Activated CD4-positive, CD25-positive, alpha-beta regulatory T cell treated with anti-CD3 and anti-CD28 coated beads, Interleukin-2, amount 50 U/mL, for 72 hours (primary cell): ENCODE results near the gene SCUBE2.
"Not testable (repeated sequence)": the region's sequence is repeated elsewhere in the genome, so short reads cannot be mapped to it uniquely, and the experiment has no call there.

Experiments
- DNase-seq: peaks from one replicate; pipeline ENCODE4 v3.0.0; 2021

Gene SCUBE2

DNA sequence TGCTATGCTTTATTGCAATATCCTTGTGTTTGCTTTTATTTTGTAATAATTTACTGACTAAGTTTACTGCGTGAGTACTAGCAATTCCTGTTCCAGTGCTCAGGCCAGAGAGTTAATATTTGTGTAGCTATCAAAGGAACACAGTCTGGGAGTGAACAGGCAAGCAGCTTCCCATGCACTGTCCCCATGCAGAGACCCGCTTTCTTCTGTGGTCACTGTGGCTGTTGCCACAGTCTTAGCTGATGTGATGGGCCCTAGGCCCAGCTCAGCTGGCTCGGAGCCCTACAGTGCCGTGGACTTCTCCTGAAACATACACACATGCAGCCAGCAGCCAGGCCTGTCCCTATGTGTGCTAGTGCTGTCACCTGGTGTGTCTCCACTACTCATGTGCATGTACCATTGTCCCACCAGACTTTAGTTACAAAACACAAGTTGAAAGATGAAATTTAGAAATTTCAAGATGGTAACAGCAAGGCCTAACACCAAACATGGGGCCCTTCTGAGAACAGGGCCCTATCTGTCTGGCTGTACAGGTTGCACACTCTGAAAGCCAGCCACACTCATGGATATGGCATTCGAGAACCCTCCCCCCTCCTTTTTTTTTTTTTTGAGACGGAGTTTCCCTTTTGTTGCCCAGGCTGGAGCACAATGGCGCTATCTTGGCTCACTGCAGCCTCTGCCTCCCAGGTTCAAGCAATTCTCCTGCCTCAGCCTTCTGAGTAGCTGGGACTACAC is 12.3 kb upstream of the SCUBE2 start:
- no peak for DNase-seq

GRCh38 chr11:9099617-9100016 is 8.2 kb upstream of the SCUBE2 start:
- no peak for DNase-seq

DNA sequence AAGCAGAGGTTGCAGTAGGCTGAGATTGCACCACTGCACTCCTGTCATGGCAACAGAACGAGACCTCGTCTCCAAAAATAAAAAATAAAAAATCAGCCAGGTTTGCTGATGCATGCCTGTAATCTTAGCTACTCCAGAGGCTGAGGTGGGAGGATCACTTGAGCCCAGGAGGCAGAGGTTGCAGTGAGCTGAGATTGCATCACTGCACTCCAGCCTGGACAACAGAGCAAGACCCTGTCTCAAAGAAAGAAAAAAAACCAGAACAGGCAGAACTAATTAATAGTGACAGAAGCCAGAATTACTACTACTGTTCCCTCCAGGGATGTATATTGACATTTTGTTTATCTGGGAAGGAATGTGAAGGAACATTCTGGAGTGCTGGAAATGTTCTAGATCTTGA is 7.1 kb upstream of the SCUBE2 start:
- not testable (repeated sequence) for DNase-seq

- DNase-seq: not testable (repeated sequence)
Observed at GRCh38 chr11:9097186-9097943, 6.0 kb upstream of the SCUBE2 start.

GRCh38 chr11:9096427-9096826 is 5.0 kb upstream of the SCUBE2 start:
- no peak for DNase-seq

DNA sequence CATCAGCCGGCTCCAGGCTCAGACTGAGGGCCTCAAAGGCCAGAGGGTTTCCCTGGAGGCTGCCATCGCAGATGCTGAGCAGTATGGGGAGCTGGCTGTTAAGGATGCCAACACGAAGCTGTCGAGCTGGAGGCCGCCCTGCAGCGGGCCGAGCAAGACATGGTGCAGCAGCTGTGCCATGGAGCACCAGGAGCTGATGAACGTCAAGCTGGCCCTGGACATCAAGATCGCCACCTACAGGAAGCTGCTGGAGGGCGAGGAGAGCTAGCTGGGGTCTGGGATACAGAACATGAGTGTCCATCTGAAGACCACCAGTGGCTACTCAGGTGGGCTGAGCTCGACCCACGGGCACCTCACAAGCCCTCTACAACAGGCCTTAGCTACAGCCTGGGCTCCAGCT is 4.0 kb upstream of the SCUBE2 start:
- DNase-seq: no peak

DNA sequence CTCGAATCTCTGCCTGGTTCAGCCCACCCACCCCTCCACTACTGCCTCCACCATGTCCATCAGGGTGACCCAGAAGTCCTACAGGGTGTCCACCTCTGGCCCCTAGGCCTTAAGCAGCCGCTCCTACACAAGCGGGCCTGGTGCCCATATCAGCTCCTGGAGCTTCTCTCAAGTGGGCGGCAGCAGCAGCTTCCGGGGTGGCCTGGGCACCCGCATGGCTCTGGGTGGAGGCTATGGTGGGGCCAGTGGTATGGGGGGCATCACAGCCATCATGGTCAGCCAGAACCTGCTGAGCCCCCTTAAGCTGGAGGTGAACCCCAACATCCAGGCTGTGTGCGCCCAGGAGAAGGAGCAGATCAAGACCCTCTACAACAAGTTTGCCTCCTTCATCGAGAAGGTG is 3.0 kb upstream of the SCUBE2 start:
- no peak for DNase-seq

DNA sequence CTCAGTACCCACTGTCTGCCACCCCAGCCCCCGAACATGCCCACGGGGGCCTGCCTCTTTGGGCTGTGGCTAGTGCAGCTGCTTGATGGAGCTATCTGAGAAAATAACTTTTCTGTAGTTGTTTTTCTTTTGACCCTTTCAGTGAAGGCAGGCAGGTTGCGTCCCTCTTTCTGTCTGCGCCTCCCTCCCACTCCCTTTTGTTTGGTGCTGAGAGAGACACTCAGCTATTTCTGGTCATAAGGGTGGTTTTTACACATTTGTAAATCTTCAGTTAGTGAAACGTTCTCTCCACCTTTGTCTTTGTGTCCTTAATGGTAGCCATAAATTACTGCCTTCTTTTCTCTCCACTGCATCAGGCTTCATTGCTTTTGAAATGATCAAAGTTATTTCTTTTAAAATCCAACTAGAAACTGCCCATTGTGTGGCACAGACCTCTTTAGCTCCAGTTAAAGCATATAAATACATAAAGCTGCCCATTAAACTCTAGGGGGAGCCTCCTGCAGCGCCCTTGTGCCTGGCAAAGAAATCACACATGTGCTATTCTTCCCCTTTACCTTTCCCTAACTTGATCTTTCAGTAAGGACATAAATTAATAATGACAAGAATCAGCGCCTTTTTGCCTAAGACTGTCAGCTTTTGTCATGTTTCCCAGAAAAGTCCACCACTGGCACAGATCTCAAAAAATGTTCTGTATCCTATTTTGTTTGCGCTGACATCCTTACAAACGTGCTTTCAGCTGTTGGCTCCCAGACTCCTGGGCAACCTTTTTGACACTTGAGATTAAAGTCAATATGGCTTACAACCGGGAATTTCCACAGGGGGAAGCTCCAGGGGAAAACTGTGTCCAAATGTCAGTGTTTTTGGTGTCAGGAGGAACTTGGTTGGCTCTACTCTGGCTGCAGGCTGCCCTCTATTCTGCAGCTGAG is 1.7 kb upstream of the SCUBE2 start:
- no peak for DNase-seq

GRCh38 chr11:9092072-9092471 is 673 bp upstream of the SCUBE2 start:
- DNase-seq: no peak

- DNase-seq: no peak
Observed at GRCh38 chr11:9090488-9091043, 833 bp downstream of the SCUBE2 start.

GRCh38 chr11:9089636-9090035 is 1.8 kb downstream of the SCUBE2 start:
- no peak for DNase-seq

DNA sequence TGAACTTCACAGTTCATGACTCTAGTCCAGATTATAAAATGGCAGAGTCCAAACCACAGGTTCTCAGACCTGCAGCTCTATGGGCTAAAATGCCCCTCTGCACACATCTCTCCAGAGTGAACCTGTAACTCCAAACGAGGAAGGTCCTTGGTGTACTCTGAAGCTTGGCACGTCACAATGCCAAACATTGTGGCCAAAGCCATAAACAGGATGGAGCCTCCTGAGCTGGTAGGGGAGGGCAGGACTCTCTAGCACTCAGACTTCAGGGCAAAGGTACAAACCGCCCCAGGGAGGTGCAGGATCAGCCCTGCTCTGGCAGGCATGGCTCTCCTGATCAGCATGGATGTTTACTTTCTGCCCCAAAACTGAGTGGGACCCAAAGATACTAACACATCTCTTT is 2.3 kb downstream of the SCUBE2 start:
- no peak for DNase-seq

DNA sequence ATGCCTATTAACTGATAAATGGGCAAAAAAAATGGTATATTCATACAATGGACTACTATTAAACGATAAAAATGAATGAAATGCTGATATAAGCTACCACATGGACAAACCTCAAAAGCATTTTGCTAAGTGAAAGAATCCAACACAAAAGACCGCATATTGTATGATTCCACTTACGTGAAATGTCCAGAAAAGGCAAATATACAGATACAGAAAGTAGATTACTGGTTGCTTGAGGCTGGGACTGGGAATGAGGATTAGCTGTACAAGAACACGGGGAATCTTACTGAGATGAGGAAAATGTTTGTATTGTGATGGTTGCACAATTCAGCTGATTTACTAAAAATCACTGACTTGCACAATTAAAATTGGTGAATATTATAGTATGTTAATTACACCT is 8.8 kb downstream of the SCUBE2 start:
- DNase-seq: no peak

DNA sequence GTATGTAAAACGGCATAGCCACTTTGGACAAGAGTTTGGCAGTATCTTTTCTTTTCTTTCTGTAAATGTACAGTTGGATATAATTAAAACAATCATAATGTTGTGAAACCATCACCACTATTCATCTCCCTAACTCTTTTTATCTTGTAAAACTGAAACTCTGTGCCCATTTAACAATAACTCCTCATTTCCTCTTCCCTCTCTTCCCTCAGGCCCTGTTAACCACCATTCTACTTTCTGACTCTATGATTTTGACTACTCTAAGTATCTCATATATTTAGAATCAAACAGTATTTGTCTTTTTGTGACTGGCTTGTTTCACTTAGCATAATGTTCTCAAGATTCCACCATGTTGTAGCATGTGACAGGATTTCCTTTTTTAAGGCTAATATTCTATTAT is 10.2 kb downstream of the SCUBE2 start:
- DNase-seq: no peak

GRCh38 chr11:9078113-9079086 is 13.0 kb downstream of the SCUBE2 start:
- no peak for DNase-seq

GRCh38 chr11:9077164-9077563 is 14.2 kb downstream of the SCUBE2 start:
- DNase-seq: no peak

DNA sequence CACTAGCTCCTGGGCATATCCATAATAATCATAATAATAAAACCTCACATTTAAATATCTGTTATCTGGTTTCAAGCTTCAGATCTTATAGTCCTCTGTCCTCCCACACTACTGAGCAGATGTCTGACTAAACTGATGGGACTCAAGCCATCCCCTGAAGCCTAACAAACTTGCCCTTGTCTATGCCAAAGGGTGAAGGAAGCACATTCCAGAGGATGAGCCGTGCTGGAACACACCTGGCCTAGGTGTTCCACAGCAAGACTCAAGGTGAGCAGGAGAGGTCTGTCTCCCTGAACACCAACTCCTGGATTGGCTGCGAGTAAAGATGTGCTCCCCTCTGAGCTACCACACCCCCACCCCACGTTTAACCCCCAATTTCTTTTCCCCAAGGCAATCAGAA is 14.7 kb downstream of the SCUBE2 start:
- no peak for DNase-seq

- DNase-seq: no peak
Observed at GRCh38 chr11:9076046-9076445, 15.4 kb downstream of the SCUBE2 start.

- no peak for DNase-seq
Observed at GRCh38 chr11:9075556-9075955, 15.8 kb downstream of the SCUBE2 start.

- no peak for DNase-seq
Observed at GRCh38 chr11:9074338-9075029, 16.9 kb downstream of the SCUBE2 start.
